Activated CD8-positive, alpha-beta memory T cell treated with anti-CD3 and anti-CD28 coated beads, Interleukin-2, amount 50 U/mL, for 1 hour (primary cell): Measurements from ENCODE around the gene SYT1.

Experiments
- DNase-seq: peaks from one replicate; pipeline ENCODE4 v3.0.0-alpha.2; 2020; ENCODE audit errors: extremely low read depth

SYT1 gene

DNA sequence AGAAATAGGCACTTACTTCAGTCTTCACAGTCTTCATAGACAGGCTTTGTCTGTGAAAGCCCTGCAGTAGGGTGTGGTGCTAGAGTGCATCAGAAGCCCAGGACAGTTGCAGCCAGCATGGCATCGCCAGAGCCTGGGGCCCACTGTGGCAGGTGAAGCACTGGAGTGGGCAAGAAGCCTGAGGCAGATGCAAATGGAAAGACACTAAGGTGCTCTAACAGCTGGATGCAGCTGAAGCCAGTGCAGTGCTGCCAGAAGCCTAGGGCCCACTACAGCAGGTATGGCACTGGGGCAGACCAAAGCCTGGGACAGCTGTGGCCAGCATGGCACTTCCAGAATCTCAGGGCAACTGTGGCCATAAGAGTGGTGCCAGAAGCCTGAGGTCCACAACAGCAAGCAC, 358.6 kb downstream of the SYT1 start:
- no peak for DNase-seq

DNA sequence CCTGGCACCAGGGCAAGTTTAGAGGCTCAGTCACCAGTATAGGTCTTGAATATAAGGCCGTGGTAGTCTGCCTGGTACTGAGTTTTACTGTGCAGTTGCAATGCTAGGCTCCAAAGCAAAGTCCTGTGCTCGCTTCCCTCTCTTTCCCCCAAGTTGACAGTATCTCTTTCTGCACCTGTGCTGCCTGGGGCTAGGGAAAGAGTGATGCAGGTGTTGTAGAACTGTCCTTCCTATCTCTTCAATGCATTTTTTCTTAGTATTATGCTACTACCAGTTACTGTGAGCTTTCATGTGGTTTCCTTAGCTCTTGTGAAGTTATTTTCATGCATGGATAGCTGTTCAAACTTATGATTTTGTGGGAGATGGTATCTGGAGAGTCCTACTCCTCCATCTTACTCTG, 359.2 kb downstream of the SYT1 start:
- no peak for DNase-seq

DNA sequence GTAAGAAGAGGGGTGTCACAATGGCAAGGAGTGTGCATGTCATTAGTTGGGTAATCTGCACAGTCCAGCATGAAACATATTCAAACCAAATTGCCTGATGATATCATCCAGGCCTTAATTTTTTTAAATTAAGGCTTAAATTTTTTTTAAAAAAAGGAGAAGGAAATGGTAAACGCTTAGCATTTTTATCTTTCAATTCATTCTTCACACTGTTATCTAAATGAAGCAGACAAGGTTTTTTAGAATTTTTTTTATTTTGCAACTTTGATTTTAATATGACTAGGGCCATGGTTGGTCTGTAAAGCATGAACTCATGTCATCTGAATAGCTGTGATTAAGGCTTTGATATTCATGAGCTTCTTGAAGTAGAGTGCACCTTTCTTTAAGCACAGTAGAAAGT, 362.5 kb downstream of the SYT1 start:
- no peak for DNase-seq

DNA sequence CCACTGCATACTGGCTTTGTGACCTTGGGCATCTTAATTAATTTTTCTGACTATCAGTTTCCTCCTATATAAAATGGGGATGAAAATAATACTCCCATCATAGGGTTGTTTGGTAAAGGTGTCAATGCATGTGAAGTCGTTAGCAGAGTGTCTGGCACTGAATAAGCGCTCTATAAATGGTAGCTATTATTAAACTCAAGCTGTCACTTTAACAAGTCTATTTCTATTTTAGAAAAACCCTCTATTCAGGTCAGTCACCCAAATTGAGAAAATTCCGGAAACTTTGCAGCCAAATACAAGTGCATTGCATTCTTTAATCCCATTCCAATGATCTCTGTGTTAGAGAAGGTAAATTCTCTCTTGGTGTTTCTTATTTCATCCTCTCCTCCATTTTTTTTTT, 363.1 kb downstream of the SYT1 start:
- no peak for DNase-seq

DNA sequence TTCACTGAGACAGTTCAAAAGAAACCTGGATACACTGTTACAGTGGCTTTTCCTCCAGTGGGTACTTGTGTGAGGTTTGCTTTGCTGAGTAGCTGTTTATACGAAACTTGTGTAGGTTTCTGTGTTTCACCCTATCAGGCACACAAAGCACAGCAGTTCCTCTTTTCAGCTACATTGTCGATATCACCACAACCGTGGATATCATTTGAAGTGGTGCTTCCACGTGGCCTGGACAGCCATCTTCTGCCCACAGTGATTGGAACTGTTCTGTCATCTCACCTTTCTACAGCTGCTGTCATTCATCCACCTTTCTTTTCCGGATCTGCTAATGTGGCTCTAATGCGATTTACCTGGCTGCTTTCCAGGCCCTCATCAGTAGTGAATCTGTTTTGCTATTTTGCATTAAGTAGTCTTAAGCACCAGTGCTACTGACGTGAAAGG, 368.8 kb downstream of the SYT1 start:
- no peak for DNase-seq

DNA sequence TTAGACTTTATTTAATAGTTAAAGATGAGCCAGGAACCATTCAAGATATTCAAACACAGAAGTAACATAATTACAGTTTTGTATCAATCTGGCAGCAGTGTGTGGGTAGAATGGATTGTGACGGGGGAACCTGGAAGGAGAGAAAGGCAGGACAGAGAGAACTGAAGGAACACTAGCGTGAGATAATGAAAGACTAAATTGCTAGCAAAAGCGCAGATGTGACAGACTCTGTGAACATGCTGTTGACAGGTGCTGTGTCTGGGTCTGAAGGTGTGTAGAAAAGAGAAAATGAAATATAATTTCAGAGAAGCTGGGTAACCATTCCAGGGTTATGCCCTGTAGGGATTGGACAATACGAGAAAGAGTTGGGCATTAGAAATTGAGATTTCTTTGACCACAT, 372.3 kb downstream of the SYT1 start:
- no peak for DNase-seq

DNA sequence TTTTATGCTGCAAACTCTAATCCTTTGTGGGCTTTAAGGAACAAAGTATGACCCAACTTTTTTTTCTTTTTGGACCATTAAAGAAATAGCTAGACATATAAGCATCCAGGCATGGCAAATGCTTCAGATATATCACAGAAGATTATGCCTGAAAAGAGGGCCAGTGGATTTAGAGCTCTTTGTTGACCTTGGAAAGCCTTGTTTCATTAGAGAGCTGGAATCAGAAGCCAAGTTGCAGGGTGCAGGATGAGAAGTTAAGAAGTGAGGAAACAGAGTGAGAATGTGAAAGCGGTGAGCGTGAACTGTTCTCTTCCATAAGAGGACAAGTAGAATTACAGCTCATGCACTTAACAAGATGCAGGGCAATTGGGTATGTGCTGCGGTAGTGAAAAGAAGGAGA, 373.7 kb downstream of the SYT1 start:
- DNase-seq = no peak

DNA sequence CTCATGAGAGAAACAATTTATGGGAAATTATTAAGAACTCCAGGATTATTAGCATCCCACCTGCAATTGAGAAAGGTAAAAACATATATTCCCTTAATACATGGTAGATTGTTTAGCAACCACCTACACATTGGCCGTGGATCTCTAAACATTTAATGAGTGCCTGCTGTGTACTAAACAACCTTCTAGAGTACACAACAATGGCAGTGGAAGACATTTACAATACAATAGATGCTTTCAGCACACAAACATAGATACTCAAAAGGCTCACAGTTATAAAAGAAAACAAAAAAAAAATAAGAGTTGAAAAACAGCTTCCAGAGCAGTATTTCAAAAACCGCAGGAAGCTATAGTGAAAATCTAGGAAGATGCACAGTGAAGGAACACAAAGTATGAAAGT, 382.9 kb downstream of the SYT1 start:
- no peak for DNase-seq

DNA sequence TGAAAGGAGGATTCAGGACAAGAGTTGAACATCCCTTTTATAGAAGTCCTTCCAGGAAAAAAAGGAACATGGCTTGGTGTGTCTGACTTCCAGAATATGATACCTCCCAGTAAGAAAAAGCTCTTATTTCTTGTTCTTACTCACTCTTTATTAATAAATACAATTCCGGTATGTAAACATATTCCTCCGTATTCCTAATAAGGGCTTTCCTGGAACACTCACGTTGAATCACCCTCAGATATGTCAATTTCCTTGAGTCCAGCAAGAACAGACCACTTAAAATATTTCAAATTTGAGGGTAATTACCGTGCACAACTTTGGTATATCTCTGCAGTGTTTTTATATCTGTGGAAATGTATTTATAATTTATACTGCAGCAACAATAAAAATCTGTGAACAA, 385.6 kb downstream of the SYT1 start:
- no peak for DNase-seq

DNA sequence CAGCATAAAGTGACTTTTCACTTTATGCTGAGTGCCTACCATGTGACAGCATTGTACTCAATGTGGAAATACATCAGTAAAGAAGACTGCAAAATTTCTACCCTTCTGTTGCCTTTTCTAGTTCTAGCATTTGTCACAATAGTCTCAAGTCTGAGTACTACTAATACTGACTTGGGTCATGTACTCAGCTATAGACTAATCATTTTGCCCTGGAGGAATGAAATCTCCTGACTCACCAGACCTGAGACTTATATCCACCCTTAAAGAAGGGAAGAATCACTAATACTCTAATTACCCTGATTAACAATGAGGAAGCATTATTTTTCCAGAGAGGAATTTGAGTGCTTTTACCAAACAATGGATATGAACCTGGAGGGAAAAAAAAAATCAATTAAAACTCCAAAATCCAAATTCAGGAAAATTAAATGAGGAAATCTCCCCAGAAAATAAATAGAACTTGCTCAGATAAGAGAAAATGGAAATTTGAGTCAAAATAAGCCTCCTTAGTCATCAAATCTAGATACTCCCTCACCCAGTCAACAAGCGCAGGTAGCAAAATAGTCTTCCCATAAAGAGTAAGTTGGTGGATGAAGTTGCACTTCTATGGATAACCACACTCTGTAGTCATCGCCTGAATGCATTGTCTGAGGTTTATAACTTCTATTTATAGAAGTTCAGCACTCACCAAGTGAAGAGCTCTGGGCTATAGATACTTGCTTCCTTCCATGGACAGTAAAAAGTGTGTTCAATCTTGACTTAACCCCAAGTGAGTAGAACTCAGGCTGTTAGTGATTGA, 386.6 kb downstream of the SYT1 start:
- DNase-seq = no peak

DNA sequence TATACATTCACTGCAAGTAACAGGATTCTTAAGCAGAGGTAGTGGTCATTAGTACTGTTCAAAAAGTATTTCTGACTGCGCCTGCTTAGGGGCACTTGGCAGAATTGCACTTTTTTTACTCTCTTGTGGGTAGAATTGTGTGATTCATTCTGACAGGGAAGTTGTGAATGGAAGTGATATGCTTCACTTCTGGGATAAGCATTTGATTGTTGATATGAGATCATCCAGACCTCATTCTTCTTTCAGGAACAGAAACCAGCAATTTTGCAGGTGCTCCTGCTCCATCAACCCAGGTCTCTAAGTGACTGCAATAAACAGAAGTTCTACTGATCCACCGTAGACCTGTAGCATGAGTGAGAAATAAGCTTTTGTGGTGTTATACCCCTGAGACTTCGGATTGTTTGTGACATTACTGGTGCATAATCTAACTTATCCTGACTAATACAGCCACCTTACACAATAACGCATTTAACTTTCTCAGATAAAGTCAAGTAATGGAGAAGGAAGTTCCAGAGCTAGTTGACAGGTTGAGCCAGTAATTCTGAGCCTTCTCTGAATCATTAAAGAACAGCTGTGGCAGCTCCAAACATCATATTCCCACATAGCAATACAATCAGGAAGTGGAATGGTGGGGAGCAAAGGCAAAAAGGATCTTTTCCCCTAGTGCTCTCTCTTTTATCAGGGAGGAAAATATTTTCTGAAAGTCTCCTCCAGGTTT, 387.9 kb downstream of the SYT1 start:
- DNase-seq = no peak

DNA sequence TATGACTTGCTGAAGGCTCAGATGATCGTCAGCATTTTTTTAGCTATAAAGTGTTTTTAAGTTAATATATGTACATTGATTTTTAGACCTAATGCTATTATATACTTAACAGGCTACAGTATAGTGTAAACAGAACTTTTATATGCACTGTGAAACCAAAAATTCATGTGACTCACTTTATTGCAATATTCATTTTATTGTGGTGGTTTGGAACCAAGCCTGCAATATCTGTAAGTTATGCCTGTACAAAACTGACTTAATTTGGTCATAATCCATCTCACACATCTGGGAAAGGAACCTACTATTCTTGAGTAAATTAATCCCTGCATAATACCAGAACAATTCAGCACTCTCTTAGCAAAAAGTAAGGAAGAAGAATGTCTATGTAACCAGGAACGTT, 390.7 kb downstream of the SYT1 start:
- DNase-seq = no peak

DNA sequence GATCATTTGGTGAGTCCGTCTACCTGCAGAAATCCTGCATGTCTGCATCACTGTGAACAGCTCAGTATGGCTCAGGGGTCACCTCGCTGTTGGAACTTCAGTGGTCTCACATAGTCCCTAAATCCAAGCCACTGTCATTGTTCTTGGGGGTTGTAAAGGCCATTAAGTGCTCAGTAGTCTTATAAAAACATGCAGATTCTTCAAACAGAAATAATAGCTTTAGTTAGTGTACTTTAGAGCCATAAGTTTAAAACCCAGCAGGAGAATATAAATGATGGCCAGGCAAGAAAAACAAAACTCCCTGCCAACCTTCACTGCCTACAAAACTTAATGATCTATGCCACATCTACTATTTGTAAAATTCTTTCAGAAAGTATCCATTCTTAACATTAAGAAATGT, 396.3 kb downstream of the SYT1 start:
- DNase-seq = no peak

DNA sequence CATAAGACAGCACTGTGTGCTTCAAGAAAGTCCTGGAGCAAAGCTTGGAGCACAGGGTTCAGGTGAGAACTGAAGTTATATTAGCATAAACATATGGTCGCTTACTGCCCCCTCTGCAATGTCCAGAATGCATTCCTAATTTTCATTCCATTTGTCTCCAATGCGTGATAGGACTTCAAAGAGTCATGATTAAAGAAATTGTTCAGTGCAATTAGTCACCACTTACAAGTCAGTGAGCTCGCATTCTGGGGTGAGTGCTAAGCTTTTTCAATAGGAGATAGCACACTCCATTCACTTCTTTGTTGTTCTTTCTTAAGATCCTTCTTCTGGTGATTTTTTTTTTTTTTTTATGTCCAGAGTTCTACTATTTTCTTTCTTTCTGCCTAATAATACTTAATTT, 398.4 kb downstream of the SYT1 start:
- no peak for DNase-seq

DNA sequence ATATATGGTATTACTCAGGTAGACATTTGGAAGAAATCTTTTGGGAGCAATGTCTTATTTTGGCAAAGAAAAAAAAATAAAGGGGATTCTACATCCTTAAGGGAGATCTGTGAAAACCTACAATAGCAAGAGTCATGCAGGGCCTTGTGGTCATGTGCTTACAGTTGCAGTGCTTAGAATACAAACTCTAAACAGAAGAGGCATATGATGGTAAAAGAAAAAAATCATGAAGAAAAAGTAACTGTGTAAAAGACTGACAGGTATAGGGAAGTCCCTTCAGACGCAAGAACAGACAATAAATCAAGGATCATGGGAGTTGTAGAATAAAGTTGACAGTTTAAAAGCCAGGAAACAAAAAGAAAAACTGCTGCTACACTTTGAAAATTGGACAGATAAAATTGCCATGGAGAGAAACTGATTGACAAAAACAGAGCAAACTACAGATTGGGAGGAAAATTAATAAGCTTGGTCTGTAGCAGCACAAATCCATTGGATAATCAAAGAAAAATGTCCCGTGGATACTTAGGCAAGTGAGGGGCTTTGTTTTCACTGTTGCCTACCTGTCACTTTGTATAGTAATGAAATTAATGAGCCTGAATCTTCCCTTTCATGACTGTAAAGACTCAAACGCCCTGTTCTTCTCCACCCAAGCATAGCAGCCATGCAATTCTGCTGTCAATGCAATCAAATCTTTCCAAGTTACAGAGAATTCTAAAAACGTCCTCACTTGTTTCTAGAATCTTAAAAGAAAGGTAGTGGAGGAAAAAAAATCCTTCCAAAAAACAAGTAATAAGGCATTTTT, 402.0 kb downstream of the SYT1 start:
- DNase-seq = no peak

DNA sequence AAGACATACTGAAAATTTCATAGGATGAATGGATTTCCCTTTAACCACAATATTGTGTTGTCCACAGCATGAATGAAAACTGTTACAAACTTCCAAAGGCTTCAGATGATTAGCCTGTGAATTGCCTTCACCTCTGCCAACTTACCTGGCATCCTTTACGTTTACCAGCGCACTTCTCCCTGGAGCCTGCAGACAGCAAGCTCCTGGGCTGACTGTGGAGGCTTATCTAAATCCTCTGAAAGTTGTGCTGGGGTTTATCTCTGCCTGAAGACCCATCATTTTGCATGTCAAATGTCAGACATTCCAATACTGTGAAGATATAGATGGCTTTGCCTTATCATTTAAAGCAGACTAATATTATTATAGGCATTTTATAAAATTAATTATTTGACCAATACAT, 403.0 kb downstream of the SYT1 start:
- no peak for DNase-seq

DNA sequence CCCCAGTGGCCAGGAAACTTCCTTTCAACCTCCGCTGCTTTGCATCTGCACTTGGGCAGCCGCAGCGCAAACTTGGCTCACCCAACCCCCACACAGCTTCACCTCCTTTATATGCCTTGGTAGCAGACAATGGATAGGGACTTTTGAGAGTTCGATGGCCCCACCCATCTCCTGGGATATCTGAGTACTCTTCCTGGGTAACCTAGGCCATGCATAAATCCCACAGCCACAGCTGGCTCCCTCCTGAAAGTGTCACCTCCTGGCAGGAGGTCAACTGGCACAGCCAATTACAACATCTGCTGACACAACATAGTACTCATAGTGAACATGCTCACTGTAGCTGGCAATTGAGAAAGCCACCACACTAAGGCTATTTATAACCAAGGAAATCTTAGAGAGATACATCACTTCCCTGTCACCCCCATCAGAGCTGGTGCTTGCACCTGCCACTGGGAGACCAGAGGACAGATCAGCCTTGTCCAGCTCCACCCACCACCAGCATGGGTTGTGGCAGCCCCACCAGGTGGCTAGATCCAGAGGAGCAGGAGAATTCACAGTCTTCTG, 410.0 kb downstream of the SYT1 start:
- no peak for DNase-seq

DNA sequence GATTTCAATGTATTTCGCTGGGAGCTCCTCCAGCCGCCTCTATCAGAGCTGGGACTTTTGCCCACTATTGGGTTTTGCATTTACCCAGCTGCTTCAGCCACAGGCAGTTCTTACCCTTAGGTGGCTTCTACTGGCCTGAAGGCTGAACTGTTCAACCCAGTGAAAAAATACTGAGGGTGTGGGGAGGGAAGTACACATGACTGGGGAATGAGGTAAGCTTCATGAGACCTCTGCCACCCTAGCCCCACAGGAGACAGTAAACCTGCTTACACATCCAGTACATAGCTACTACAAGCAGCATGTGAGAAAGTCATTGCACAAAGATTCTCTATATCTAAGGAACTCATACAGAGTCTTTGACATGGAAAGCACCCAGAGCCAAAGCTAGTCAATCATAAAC, 411.1 kb downstream of the SYT1 start:
- DNase-seq = no peak

DNA sequence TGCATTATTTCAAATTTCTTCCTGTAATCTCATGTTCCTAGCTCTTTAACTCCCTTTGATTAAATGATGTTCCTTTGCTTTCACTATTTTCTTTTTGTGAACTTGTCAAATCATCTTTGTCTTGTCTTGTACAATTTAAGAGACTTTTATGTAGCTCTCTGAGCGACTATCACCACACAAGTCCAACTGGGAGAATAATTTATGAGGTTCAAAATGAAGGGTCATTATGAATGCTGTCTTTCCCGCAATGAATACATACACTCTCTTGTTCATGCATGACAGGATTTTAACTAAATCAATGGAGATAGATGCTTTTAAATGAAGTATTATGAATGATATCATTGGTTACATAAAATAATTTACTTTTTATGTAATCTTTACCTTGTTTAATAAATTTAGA, 418.8 kb downstream of the SYT1 start:
- DNase-seq = no peak

DNA sequence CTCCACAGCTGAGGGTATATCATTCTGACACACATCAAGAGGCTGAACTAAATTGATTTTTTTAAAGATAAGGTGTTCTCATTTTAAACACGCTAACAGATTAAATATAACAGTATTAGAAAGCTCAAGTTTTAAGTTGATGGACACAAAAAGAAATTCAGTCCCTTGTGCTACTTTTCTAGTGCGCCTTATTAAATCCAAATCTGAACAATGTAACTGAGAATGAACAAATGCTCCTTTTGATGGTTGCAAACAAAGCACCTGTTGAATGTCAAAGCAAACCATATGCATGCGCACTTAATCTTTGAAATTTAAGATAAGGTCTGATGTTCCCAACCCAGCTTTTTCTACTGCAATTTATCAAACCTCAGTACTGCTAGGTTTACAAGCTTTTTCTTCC, 424.3 kb downstream of the SYT1 start:
- DNase-seq = no peak

DNA sequence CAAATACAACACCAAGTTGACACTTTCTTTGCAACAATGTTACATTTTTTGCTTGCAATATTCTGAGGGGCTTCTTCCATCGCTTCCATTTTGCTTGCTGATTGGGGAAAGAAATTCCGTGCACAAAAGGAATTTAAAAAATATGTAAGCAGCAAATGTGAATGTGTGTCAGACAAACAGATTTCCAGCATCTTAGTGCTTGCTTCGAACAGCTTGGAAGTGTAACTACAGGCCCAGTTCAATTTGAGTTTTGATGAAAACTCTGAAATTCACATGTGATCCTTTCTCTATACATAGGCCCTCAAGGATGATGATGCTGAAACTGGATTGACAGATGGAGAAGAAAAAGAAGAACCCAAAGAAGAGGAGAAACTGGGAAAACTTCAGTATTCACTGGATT, 427.1 kb downstream of the SYT1 start:
- DNase-seq = no peak

DNA sequence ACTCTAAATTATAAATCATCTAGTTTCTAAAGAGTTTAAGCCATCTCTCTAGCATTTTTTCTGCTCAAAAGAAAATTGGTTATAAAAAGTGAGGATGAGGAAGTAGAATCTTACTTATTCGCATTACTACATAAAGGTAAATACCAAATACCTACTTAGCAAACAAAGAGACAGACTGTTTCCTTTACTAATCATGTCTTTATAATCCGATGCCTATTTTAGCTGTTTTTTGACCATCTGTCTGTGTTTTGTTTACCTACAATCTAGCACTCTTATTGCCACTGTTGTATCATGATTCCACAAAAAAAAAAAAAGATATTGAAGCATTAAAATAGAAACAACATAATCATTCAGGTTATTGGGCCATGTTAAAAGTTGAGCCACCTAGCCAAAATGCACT, 430.0 kb downstream of the SYT1 start:
- no peak for DNase-seq
